Activated T-helper 9 cell treated with anti-CD3 and anti-CD28 coated beads, Interleukin-2, amount 50 U/mL, for 16 hours (primary cell): ENCODE measurements around the gene UAP1.
"Not testable (repeated sequence)": the region's sequence is repeated elsewhere in the genome, so short reads cannot be mapped to it uniquely, and the experiment has no call there.

Source experiments
- DNase-seq: peaks from one replicate; pipeline ENCODE4 v3.0.0-alpha.2; 2020; ENCODE audit warnings: low read depth

Gene UAP1

DNA sequence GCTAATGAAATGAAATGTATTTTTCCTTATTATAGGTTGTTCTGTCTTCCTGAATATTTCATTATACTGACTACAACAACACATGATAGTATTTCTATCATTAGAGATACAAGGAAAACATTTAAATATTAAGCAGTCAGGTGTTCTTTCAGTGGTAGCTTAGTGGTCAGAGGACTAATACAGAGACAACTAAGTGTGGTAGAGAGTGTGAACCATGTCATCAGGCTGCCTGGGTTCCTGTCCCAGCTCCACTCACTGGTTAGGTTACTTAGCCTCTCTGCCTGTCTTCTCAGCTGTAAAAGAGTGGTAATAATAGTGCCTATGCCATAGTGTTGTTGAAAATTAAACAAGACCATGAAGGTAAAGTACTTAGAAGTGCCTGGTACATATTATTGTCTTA, 3.9 kb downstream of the UAP1 start:
- DNase-seq: no peak

DNA sequence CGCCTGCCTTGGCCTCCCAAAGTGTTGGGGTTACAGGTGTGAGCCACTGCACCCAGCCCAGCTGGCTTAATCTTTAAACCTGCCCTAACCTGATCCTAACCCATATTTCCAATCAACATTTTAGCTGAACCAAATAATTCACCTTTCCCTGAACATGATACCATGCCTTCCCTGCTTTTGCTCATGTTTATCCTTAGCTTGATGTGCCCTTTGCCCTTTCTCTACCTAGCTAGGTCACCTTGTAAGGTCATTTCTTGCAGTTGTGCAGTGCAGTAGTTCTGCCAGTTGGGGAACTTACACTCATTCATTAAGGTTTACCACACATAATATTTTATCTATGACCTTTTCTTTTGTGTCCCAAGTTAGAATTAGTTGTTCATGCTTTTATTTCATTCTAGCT, 5.3 kb downstream of the UAP1 start:
- no peak for DNase-seq

DNA sequence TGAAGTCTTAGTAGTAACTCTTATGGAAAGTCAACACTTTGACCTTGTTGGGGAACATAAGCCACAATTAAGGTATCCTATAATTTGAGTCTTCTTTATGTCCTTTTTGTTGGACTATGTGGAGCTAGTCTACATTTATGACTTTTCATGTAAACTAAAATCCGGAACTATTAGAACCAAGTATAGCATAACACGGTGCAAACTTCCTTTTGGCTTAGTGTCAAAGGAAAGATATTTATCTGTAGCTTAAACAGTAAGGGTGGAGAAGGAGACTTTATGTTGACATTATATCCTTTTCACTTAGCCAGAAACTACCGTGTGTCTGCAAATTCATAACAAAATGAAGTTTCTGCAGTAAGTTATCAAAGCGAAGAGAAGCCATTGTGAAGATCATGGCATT, 7.3 kb downstream of the UAP1 start:
- DNase-seq: no peak

DNA sequence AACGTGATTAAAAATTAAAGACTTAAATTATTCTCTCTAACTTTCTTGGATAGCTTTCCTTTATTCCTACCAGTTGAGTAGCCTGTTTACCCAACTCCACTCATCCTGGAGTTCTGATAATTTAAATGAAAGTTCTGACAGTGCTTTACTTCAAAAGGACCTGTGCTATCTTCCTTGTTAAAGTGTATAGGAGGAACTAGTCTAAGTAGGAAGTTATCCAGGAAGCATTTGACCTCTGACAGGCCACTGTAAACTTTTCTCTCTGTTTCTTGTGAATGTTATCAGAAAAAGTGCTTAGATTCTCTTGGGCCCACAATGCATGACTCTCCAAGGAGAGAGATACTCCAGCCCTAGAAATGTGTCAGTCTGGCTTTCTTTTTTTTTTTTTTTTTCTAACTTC, 9.2 kb downstream of the UAP1 start:
- DNase-seq: no peak

GRCh38 chr1:162571121-162571520, 9.6 kb downstream of the UAP1 start:
- not testable (repeated sequence) for DNase-seq

DNA sequence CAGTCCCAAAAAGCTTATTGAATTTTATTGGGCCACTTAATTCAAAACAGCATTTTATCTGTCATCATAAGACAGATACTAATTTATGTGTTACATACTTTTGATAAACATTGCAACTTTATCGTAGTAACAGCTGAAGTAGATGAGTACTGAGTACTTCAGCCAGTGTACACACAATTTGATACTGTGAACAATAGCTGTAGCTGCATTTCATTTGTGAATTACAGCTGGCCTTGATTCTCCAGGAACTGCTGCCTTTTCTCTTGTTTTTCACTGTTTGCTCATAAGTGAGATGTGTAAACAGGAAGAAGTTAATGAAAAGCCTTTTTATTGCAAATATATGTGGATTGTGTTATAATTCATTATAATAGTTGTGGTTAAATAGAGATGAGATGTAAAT, 10.2 kb downstream of the UAP1 start:
- no peak for DNase-seq

GRCh38 chr1:162573136-162573535, 11.6 kb downstream of the UAP1 start:
- DNase-seq: no peak

- no peak for DNase-seq
Observed at GRCh38 chr1:162578071-162578700, 16.7 kb downstream of the UAP1 start.

- DNase-seq: no peak
Observed at GRCh38 chr1:162578936-162579335, 17.4 kb downstream of the UAP1 start.

DNA sequence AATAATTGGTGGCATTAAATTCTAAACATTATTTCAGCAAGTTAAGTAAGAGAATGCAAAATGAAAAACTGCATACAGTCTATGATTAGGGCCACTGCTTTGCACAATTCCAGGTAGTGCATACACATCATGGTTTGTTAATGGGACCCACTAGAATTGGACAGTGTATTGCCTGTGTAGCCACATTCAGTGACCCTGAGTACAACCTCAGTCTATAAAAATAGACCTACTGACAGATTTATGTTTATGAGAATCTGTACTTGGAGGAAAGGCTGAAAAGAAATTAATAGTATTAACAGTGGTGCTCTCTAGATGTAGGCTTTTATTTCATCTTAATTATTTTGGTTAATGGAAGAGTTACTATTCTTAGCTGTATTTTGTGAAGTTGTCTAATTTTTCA, 18.8 kb downstream of the UAP1 start:
- no peak for DNase-seq

- DNase-seq: not testable (repeated sequence)
Observed at GRCh38 chr1:162582901-162583300, 21.4 kb downstream of the UAP1 start.

DNA sequence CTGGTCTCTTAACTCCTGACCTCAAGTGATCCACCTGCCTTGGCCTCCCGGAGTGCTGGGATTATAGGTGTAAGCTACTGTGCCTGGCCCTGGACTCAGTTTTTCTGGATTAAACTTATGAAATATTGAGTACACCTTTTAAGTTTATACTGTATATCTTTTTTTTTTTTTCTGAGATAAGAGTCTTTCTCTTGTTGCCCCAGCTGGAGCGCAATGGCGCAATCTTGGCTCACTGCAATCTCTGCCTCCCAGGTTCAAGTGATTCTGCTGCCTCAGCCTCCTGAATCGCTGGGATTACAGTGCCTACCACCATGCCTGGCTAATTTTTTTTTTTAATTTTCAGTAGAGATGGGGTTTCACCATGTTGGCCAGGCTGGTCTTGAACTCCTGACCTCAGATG, 23.6 kb downstream of the UAP1 start:
- not testable (repeated sequence) for DNase-seq

DNA sequence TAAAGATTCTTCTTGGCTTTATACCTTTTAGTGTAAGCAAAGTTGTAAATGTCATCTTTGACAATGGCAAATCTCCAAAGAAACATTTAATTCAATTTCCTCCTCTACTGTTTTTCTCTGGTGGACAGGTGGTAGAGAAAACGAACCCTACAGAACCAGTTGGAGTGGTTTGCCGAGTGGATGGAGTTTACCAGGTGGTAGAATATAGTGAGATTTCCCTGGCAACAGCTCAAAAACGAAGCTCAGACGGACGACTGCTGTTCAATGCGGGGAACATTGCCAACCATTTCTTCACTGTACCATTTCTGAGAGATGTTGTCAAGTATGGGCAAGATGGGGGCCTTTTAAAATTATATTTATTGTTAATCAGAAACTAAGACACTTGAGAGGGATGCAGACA, 25.8 kb downstream of the UAP1 start:
- no peak for DNase-seq

DNA sequence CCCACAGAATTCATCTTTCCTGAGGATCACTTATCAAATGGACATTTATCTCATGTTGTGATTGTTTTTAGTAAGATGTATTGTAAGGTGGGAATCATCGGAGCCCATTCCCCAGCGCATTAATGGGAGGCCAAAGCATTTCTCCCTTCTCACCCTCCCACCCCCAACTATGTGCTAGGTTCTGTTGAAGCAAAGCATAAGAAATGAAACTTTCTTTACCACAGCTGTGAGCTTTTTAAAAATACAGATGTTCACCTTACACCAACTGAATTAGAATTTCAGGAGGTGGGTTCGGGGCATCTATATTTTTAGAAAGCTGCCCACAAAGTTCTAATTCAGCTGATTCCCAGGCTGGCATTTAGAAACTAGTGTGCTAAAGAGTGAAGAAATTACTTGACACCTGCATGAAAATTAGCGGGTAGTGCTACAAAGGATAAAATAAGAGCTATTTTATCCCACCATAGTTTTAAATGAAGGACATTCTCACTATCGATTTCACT, 26.3 kb downstream of the UAP1 start:
- no peak for DNase-seq

GRCh38 chr1:162590101-162590500, 28.6 kb downstream of the UAP1 start:
- no peak for DNase-seq

- DNase-seq: no peak
Observed at GRCh38 chr1:162590686-162591085, 29.2 kb downstream of the UAP1 start.

DNA sequence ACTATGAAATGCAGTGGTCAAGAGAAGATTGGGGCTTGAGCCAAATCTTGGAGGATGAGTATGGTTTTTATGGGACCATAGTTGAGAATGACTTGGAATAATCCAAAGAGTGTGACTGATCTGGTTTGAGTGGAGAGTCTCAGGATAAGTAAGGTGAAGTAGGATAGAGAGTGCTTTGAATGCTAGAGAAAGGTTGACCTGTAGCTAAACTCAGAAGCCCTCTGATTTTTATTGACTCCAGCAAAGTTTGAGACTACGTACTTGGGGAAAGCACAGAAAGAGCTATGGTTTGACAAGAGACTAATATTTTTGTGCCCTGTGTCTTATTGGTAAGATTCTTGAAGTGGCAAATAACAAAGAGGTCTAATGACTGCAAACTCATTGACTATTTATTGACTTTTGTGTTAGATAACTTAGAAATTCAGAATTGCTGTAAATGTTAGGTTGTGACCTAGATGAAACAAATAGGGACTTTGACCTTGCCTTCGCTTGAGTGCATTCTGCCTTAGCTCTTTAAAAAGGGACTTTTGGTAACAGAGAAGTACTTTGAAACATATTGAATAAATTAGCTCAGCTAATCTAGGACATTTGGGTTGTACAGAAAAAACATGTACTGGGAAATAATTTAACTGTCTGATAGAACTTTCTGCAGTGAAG, 35.1 kb downstream of the UAP1 start:
- DNase-seq: no peak

DNA sequence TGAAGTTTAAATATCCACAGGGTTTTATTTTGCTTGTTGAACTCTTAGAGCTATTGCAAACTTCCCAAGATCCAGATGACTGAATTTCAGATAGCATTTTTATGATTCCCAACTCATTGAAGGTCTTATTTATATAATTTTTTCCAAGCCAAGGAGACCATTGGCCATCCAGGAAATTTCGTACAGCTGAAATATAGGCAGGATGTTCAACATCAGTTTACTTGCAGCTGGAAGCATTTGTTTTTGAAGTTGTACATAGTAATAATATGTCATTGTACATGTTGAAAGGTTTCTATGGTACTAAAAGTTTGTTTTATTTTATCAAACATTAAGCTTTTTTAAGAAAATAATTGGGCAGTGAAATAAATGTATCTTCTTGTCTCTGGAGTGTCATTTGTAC, 37.9 kb downstream of the UAP1 start:
- DNase-seq: no peak

DNA sequence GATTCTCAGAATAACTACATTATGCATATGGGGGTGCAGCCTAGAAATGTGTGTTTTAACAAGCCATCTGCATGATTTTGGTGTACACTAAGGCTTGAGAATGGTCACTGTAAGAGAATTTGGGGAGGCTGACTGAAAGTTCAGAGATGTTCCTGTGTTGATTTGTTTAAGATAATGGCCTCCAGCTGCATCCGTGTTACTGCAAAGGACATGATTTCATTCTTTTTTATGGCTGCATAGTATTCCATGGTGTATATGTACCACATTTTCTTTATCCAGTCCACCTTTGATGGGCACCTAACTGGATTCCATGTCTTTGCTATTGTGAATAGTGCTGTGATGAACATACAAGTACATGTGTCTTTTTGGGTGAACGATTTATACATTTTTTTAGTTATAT, 41.6 kb downstream of the UAP1 start:
- DNase-seq: not testable (repeated sequence)

- no peak for DNase-seq
Observed at GRCh38 chr1:162605225-162605927, 43.9 kb downstream of the UAP1 start.

DNA sequence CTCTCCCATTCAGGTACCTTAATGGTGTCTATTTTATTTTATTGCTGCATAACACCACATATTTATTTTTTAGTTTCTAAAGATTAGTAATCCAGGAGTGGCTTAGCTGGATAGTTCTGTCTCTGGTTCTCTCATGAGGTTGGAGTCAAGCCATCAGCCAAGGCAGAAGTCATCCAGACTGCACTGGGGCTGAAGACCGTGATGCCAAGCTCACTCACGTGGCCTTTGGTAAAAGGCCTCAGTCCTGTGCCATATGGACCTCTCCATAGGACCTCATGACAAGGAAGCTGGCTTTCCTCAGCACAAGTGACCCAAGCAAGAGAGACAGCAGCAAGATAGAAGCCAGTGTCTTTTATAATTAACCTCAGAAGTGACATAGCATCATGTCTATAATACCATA, 47.8 kb downstream of the UAP1 start:
- DNase-seq: no peak

GRCh38 chr1:162612606-162613400, 51.3 kb downstream of the UAP1 start:
- DNase-seq: no peak

DNA sequence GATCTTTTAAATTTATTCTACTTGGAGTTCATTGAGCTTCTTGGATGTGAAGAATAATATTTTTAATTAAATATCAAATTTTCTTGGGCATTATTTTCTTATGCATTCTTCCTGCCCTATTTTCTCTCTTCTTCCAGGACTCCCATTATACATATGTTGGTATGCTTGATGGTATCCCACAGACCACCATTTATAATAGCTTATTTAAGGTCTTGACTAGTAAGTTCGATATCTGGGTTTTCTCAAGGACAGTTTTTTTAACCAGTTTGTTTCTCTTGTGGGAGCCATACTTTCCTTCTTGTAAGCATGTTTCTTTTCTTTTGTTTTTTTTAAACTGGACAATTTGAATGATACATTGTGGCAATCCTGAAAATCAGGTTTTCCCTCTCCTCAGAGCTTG, 55.3 kb downstream of the UAP1 start:
- no peak for DNase-seq
